Astrocyte (in vitro differentiated cells and primary cell): ENCODE data around the gene DAAM2. TPM values are rescaled to one million over a fixed set of nuclear protein-coding genes. Genes with fewer than 3 reads are reported as not detected.

Experiments used
- DNase-seq: peaks from one replicate; pipeline ENCODE4 v3.0.0-alpha.2; 2010; ENCODE audit warnings: low read depth
- FAIRE-seq: peaks from 2 replicates; lab custom pipeline; 2011; peaks lifted over from hg19 to GRCh38; lab: Jason Lieb, UNC
- H2AFZ ChIP-seq: 2 replicates; pipeline ENCODE4 v1.6.0; 2012; ENCODE audit warnings: low read depth, low read length, inconsistent platforms
- H3K27ac ChIP-seq: 2 replicates; pipeline ENCODE4 v1.5.1; 2011; ENCODE audit warnings: low read depth, low read length, inconsistent platforms
- H3K27me3 ChIP-seq: 2 replicates; pipeline ENCODE4 v1.6.0; 2011; ENCODE audit warnings: low read length, inconsistent platforms; ENCODE audit not compliant: insufficient read depth
- H3K36me3 ChIP-seq: 2 replicates; pipeline ENCODE4 v1.5.1; 2011; ENCODE audit warnings: low read length, inconsistent platforms; ENCODE audit not compliant: insufficient read depth
- H3K4me1 ChIP-seq: 2 replicates; pipeline ENCODE4 v1.5.1; 2011; ENCODE audit warnings: low read length, inconsistent platforms; ENCODE audit not compliant: insufficient read depth
- H3K4me2 ChIP-seq: 2 replicates; pipeline ENCODE4 v1.6.0; 2012; ENCODE audit warnings: low read length, inconsistent platforms
- H3K4me3 ChIP-seq: 2 replicates; pipeline ENCODE4 v1.5.1; 2011; ENCODE audit warnings: low read depth, mild to moderate bottlenecking, low read length, inconsistent platforms; ENCODE audit not compliant: insufficient read depth
- H3K79me2 ChIP-seq: 2 replicates; pipeline ENCODE4 v1.6.0; 2012; ENCODE audit warnings: mild to moderate bottlenecking, low read length, inconsistent platforms; ENCODE audit not compliant: insufficient read depth
- H3K9ac ChIP-seq: 2 replicates; pipeline ENCODE4 v1.6.0; 2012; ENCODE audit warnings: mild to moderate bottlenecking, low read length, inconsistent platforms
- H3K9me3 ChIP-seq: 2 replicates; pipeline ENCODE4 v1.5.1; 2012; ENCODE audit warnings: low read depth, mild to moderate bottlenecking, low read length, inconsistent platforms; ENCODE audit not compliant: insufficient read depth
- H4K20me1 ChIP-seq: 2 replicates; pipeline ENCODE4 v1.6.0; 2012; ENCODE audit warnings: low read length, inconsistent platforms; ENCODE audit not compliant: insufficient read depth
- H3K27ac Mint-ChIP-seq: one replicate; pipeline ENCODE4 v1.8.0; 2021; ENCODE audit warnings: mild to moderate bottlenecking, mixed read lengths; ENCODE audit not compliant: unreplicated experiment
- H3K27me3 Mint-ChIP-seq: one replicate; pipeline ENCODE4 v1.8.0; 2021; ENCODE audit warnings: low read depth, mixed read lengths; ENCODE audit not compliant: unreplicated experiment
- H3K36me3 Mint-ChIP-seq: one replicate; pipeline ENCODE4 v1.8.0; 2021; ENCODE audit warnings: low read depth, mixed read lengths; ENCODE audit not compliant: unreplicated experiment
- H3K4me1 Mint-ChIP-seq: one replicate; pipeline ENCODE4 v1.8.0; 2021; ENCODE audit warnings: low read depth, mixed read lengths; ENCODE audit not compliant: unreplicated experiment
- H3K4me3 Mint-ChIP-seq: one replicate; pipeline ENCODE4 v1.8.0; 2021; ENCODE audit warnings: mild to moderate bottlenecking, moderate library complexity, mixed read lengths; ENCODE audit not compliant: unreplicated experiment
- H3K9me3 Mint-ChIP-seq: one replicate; pipeline ENCODE4 v1.8.0; 2021; ENCODE audit warnings: mild to moderate bottlenecking, mixed read lengths; ENCODE audit not compliant: unreplicated experiment
- EZH2 ChIP-seq: IDR thresholded peaks from 2 replicates; pipeline ENCODE4 v1.6.1; 2012; ENCODE audit warnings: mild to moderate bottlenecking, low read length, inconsistent platforms; ENCODE audit not compliant: insufficient read depth
- total RNA-seq: library from RNA; stranded (reverse); gene quantifications from 2 replicates; pipeline ENCODE4 v1.2.1, GENCODE V29; 2021
- TF ChIP-seq, protein P1 (sequence below): IDR thresholded peaks from 2 replicates; pipeline ENCODE4 v1.5.1; 2011; ENCODE audit warnings: low read depth, mild to moderate bottlenecking, inconsistent platforms, low read length, moderate library complexity; ENCODE audit not compliant: insufficient read depth

DAAM2 gene
- total RNA-seq, 1 donor from 2014 or later, result 38.4 TPM

DNA sequence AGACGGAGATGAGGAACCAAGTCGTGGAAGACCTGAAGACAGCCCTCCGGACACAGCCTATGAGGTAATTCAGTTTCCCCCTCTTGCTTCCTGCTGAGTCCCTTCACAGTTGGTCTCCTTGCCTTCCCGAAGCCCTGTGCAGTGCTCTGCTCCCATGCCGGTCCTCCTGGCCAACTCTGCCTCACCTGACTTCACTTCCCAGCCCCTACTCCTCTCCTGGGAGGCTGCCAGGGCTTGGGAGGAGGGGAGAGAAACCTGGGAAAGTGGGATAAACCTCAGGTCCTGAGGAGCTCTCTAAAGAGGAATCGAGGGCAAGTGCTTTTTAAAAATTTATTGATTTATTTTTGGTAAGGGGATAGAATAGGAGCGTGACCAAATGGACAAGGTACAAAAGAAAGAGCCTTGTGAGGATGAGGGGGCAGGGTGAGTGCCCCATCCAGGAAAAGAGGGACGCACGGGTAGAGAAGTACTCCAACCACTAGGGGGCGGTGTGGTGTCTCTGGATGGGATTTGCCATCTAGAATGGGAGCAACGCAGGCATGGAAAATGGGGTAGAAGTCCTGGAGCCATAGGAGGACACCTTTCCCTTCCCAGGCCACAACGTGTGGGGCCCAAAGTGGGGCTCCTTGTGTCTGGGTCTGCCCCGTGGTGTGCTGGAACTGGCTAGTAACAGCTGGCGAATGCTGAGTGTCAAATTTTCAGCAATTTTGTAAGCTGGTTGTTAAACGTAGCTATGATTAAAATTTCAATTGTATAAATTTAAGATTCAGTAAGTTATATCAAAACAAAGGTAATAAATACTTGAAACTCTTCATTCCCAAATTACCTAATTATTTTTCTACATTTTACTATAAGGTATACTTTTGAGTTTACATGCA, 73.1 kb downstream of the DAAM2 start:
- no peak overlapping the region for H3K4me3 Mint-ChIP-seq
- H3K27ac ChIP-seq, result no peak overlapping the region
- FAIRE-seq (no peak), DNase-seq (no peak)
- no peak overlapping the region for H3K4me3 ChIP-seq
- H3K27ac Mint-ChIP-seq, result no peak overlapping the region
- H3K79me2 ChIP-seq, result no peaks in the 10 kb centered on the region
- H3K27me3 ChIP-seq, result no peaks in the 10 kb centered on the region
- no peaks in the 10 kb centered on the region for H4K20me1 ChIP-seq
- no peak overlapping the region for H3K4me2 ChIP-seq
- H3K4me1 Mint-ChIP-seq, result no peaks in the 10 kb centered on the region
- no peaks in the 10 kb centered on the region for H3K4me1 ChIP-seq
- no peaks in the 10 kb centered on the region for H3K27me3 Mint-ChIP-seq
- no peak overlapping the region for H2AFZ ChIP-seq
- TF ChIP-seq, protein P1, sequence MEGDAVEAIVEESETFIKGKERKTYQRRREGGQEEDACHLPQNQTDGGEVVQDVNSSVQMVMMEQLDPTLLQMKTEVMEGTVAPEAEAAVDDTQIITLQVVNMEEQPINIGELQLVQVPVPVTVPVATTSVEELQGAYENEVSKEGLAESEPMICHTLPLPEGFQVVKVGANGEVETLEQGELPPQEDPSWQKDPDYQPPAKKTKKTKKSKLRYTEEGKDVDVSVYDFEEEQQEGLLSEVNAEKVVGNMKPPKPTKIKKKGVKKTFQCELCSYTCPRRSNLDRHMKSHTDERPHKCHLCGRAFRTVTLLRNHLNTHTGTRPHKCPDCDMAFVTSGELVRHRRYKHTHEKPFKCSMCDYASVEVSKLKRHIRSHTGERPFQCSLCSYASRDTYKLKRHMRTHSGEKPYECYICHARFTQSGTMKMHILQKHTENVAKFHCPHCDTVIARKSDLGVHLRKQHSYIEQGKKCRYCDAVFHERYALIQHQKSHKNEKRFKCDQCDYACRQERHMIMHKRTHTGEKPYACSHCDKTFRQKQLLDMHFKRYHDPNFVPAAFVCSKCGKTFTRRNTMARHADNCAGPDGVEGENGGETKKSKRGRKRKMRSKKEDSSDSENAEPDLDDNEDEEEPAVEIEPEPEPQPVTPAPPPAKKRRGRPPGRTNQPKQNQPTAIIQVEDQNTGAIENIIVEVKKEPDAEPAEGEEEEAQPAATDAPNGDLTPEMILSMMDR, result peak; percentile 54
- no peak for TF ChIP-seq EZH2
- peaks cover 48% of the 10 kb centered on the region for H3K36me3 Mint-ChIP-seq
- H3K9me3 Mint-ChIP-seq, result no peaks in the 10 kb centered on the region
- H3K9ac ChIP-seq, result no peak overlapping the region
- H3K9me3 ChIP-seq, result no peaks in the 10 kb centered on the region
- H3K36me3 ChIP-seq, result no peaks in the 10 kb centered on the region

DNA sequence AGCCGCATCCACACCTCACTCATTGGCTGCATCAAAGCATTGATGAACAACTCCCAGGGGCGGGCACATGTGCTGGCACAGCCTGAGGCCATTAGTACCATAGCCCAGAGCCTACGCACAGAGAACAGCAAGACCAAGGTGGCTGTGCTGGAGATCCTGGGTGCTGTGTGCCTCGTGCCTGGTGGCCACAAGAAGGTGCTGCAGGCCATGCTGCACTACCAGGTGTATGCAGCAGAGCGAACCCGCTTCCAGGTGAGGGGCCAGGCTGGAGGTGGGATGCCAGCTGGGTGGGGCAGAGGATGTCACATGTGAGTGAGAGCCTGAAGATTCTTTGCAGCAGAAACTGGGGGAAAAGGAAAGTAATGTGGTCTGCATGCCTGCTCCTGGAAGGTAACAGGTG, 75.4 kb downstream of the DAAM2 start:
- H3K79me2 ChIP-seq, result no peaks in the 10 kb centered on the region
- H3K9ac ChIP-seq, result no peak overlapping the region
- no peaks in the 10 kb centered on the region for H3K36me3 ChIP-seq
- no peaks in the 10 kb centered on the region for H3K27me3 ChIP-seq
- no peak overlapping the region for H3K27ac Mint-ChIP-seq
- H3K4me3 ChIP-seq, result no peak overlapping the region
- FAIRE-seq (no peak), DNase-seq (no peak)
- peaks cover 41% of the 10 kb centered on the region for H3K36me3 Mint-ChIP-seq
- H3K9me3 Mint-ChIP-seq, result no peaks in the 10 kb centered on the region
- no peaks in the 10 kb centered on the region for H3K9me3 ChIP-seq
- H3K4me1 ChIP-seq, result no peaks in the 10 kb centered on the region
- H3K27me3 Mint-ChIP-seq, result no peaks in the 10 kb centered on the region
- no peak overlapping the region for H3K4me2 ChIP-seq
- H4K20me1 ChIP-seq, result no peaks in the 10 kb centered on the region
- TF ChIP-seq, protein P1, result no peak
- TF ChIP-seq EZH2, result no peak
- no peak overlapping the region for H3K27ac ChIP-seq
- peaks cover 2% of the 10 kb centered on the region for H3K4me1 Mint-ChIP-seq
- H3K4me3 Mint-ChIP-seq, result no peak overlapping the region
- H2AFZ ChIP-seq, result no peak overlapping the region

GRCh38 chr6:39870950-39871349, 78.8 kb downstream of the DAAM2 start:
- Histone ChIP-seq H4K20me1 (no peaks in the 10 kb centered on the region), H3K27ac (no peak overlapping the region), H3K9me3 (no peaks in the 10 kb centered on the region), H3K4me3 (no peak overlapping the region), H3K9ac (no peak overlapping the region), H2AFZ (no peak overlapping the region), H3K27me3 (no peaks in the 10 kb centered on the region), H3K79me2 (no peaks in the 10 kb centered on the region), H3K36me3 (peaks cover 16% of the 10 kb centered on the region), H3K4me2 (no peak overlapping the region), H3K4me1 (peaks cover 2% of the 10 kb centered on the region)
- no peak for DNase-seq
- TF ChIP-seq, protein P1, result no peak
- no peak for TF ChIP-seq EZH2
- Mint-ChIP-seq H3K27ac (no peak overlapping the region), H3K9me3 (no peaks in the 10 kb centered on the region), H3K27me3 (no peaks in the 10 kb centered on the region), H3K4me3 (no peak overlapping the region), H3K4me1 (peaks cover 2% of the 10 kb centered on the region), H3K36me3 (peaks cover 51% of the 10 kb centered on the region)
- no peak for FAIRE-seq
